ENCODE data around the gene UBTD2.

The UBTD2 gene

GRCh38 chr5:172213126-172213525 is 70.4 kb downstream of the UBTD2 start:
- no peaks in the 10 kb centered on the region for H3K27me3 ChIP-seq (replicated peaks; ENCODE audit: insufficient read depth, low read length)
- TF ChIP-seq CTCF (IDR thresholded peaks at IDR 0.05; ENCODE audit: low read length) (no peak), EZH2 (optimal IDR thresholded peaks at IDR 0.05; ENCODE audit: low read depth, low read length) (no peak), EZH2phosphoT487 (IDR thresholded peaks at IDR 0.05; ENCODE audit: low read length) (no peak)

DNA sequence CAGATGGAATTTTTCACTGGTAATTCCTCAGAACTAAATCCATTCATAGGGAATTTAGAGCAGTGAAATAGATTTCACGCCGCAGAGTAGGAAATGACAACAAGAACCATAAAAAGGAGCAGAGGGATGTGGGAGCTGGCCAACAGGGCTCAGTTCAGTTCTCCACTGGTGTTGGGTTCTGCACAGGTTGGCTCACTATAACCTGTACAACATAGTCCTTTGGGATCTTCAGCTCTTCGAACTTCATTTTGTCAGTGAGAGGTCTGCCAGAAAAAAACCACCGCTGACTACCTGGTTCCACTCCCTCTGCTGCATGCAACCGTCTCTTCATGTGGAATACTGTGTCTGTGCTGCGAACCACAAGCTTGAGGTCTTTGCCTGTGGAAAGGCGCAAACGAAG is 71.9 kb downstream of the UBTD2 start:
- no peaks in the 10 kb centered on the region for H3K36me3 ChIP-seq (replicated peaks; ENCODE audit: insufficient read depth, low read length)
- no peak overlapping the region for H3K27ac ChIP-seq (ENCODE audit: low read length)
- H3F3A ChIP-seq (ENCODE audit: insufficient read depth, low read length) = no peaks in the 10 kb centered on the region
- no peak overlapping the region for H2AFZ ChIP-seq (ENCODE audit: low read length)
- no peaks in the 10 kb centered on the region for H3K27me3 ChIP-seq (replicated peaks; ENCODE audit: insufficient read depth, low read length)
- H3K9ac ChIP-seq (ENCODE audit: low read length) = no peak overlapping the region
- no peaks in the 10 kb centered on the region for H3K9me2 ChIP-seq (replicated peaks; ENCODE audit: insufficient read depth, low read length)
- no peaks in the 10 kb centered on the region for H3K4me1 ChIP-seq (ENCODE audit: low read length)
- TF ChIP-seq CTCF (IDR thresholded peaks at IDR 0.05; ENCODE audit: low read length) (no peak), EZH2 (optimal IDR thresholded peaks at IDR 0.05; ENCODE audit: low read depth, low read length) (no peak), EZH2phosphoT487 (IDR thresholded peaks at IDR 0.05; ENCODE audit: low read length) (no peak)
- no peak overlapping the region for H3K4me2 ChIP-seq (ENCODE audit: low read depth, low read length)
- H3K9me3 ChIP-seq (replicated peaks; ENCODE audit: insufficient read depth, low read length) = no peaks in the 10 kb centered on the region
- H4K20me1 ChIP-seq (ENCODE audit: insufficient read depth, low read length) = no peaks in the 10 kb centered on the region
- no peak overlapping the region for H3K4me3 ChIP-seq (ENCODE audit: low read length)
- no peaks in the 10 kb centered on the region for H3K79me2 ChIP-seq (ENCODE audit: low read length)
- DNase-seq = no peak

More at GRCh38 chr5:172213126-172213525, 70.4 kb downstream of the UBTD2 start:
- H3K9me3 ChIP-seq (replicated peaks; ENCODE audit: insufficient read depth, low read length) = no peaks in the 10 kb centered on the region
- no peak for DNase-seq
- H3K9me2 ChIP-seq (replicated peaks; ENCODE audit: insufficient read depth, low read length) = no peaks in the 10 kb centered on the region
- no peak overlapping the region for H3K9ac ChIP-seq (ENCODE audit: low read length)
- H3K79me2 ChIP-seq (ENCODE audit: low read length) = no peaks in the 10 kb centered on the region
- no peaks in the 10 kb centered on the region for H3K36me3 ChIP-seq (replicated peaks; ENCODE audit: insufficient read depth, low read length)
- H4K20me1 ChIP-seq (ENCODE audit: insufficient read depth, low read length) = no peaks in the 10 kb centered on the region
- H3K27ac ChIP-seq (ENCODE audit: low read length) = no peak overlapping the region
- no peaks in the 10 kb centered on the region for H3F3A ChIP-seq (ENCODE audit: insufficient read depth, low read length)
- no peaks in the 10 kb centered on the region for H3K4me1 ChIP-seq (ENCODE audit: low read length)
- no peak overlapping the region for H2AFZ ChIP-seq (ENCODE audit: low read length)
- H3K4me2 ChIP-seq (ENCODE audit: low read depth, low read length) = no peak overlapping the region
- H3K4me3 ChIP-seq (ENCODE audit: low read length) = no peak overlapping the region

GRCh38 chr5:172209714-172210113 is 73.8 kb downstream of the UBTD2 start:
- Histone ChIP-seq H3K27ac (ENCODE audit: low read length) (no peak overlapping the region), H3K27me3 (replicated peaks; ENCODE audit: insufficient read depth, low read length) (no peaks in the 10 kb centered on the region), H3K9me2 (replicated peaks; ENCODE audit: insufficient read depth, low read length) (no peaks in the 10 kb centered on the region), H3K9ac (ENCODE audit: low read length) (no peak overlapping the region), H3K4me1 (ENCODE audit: low read length) (no peaks in the 10 kb centered on the region), H3K36me3 (replicated peaks; ENCODE audit: insufficient read depth, low read length) (no peaks in the 10 kb centered on the region), H3K79me2 (ENCODE audit: low read length) (no peaks in the 10 kb centered on the region), H4K20me1 (ENCODE audit: insufficient read depth, low read length) (no peaks in the 10 kb centered on the region), H3K9me3 (replicated peaks; ENCODE audit: insufficient read depth, low read length) (no peaks in the 10 kb centered on the region), H3K4me3 (ENCODE audit: low read length) (no peak overlapping the region), H3F3A (ENCODE audit: insufficient read depth, low read length) (no peaks in the 10 kb centered on the region), H2AFZ (ENCODE audit: low read length) (no peak overlapping the region), H3K4me2 (ENCODE audit: low read depth, low read length) (no peak overlapping the region)
- TF ChIP-seq EZH2phosphoT487 (IDR thresholded peaks at IDR 0.05; ENCODE audit: low read length) (no peak), EZH2 (optimal IDR thresholded peaks at IDR 0.05; ENCODE audit: low read depth, low read length) (no peak), CTCF (IDR thresholded peaks at IDR 0.05; ENCODE audit: low read length) (no peak)
- no peak for DNase-seq

All from MM.1S (cell line).